Activated naive CD4-positive, alpha-beta T cell treated with anti-CD3 and anti-CD28 coated beads, Interleukin-2, amount 10 ng/mL, durations not matched to agents 7 days and 5 days (primary cell): ENCODE results near the gene JAKMIP1.

Experiments used
- CTCF ChIA-PET: fragments of 350-600 bp; sonication (Branson Sonifier 250); formaldehyde crosslinking; loops from one replicate; lab custom pipeline; 2021; ENCODE audit warnings: antibody characterized with exemption; lab: Charles Lee
- DNase-seq: peaks from one replicate; pipeline ENCODE4 v3.0.0-alpha.2; 2020
- H3K27ac Mint-ChIP-seq: one replicate; pipeline ENCODE4 v1.8.0; 2021; ENCODE audit warnings: mild to moderate bottlenecking, moderate library complexity, mixed read lengths
- H3K27me3 Mint-ChIP-seq: one replicate; pipeline ENCODE4 v1.8.0; 2021; ENCODE audit warnings: mild to moderate bottlenecking, mixed read lengths
- H3K36me3 Mint-ChIP-seq: one replicate; pipeline ENCODE4 v1.8.0; 2021; ENCODE audit warnings: mixed read lengths
- H3K4me1 Mint-ChIP-seq: one replicate; pipeline ENCODE4 v1.8.0; 2021; ENCODE audit warnings: mixed read lengths
- H3K4me3 Mint-ChIP-seq: one replicate; pipeline ENCODE4 v1.8.0; 2021; ENCODE audit warnings: mild to moderate bottlenecking, moderate library complexity, mixed read lengths
- H3K9me3 Mint-ChIP-seq: one replicate; pipeline ENCODE4 v1.8.0; 2021; ENCODE audit warnings: mixed read lengths

JAKMIP1 gene

DNA sequence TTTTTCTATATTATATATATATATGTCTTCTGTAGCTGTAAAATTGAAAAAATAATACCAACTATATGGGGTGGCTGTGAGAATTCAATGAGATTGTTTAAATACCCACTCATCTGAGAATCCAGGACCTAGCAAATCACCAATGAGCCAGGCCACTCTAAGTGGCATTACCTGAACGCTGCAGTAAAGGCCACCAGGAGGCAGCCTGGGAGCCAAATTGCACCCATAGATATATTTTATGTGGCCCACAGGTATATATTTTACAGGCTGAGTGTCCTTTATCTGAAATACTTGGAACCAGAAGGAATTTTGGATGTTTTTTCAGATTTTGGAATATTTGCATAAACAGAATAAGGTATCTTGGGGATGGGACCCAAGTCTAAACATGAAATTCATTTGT, 124.0 kb downstream of the JAKMIP1 start:
- H3K9me3 Mint-ChIP-seq = no peaks in the 10 kb centered on the region

DNA sequence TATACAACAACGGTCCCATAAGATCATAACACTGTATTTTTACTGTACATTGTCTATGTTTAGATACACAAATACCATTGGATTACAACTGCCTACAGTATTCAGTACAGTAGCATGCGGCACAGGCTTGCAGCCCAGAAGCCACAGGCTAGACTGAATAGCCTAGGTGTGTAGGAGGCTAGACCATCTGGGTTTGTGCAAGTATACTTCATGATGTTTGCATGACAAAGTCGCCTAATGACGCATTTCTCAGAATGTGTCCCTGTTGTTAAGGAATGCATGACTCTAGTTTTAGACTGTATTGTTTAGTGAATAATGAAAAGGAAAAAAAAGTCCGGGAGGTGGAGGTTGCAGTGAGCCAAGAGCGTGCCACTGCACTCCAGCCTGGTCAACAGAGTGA, 125.6 kb downstream of the JAKMIP1 start:
- CTCF ChIA-PET = no interaction called here

More for the DNA sequence above, 124.0 kb downstream of the JAKMIP1 start:
- no peak overlapping the region for H3K27ac Mint-ChIP-seq
- peaks cover 4% of the 10 kb centered on the region for H3K27me3 Mint-ChIP-seq
- H3K4me1 Mint-ChIP-seq = no peaks in the 10 kb centered on the region
- CTCF ChIA-PET = no interaction called here
- no peak for DNase-seq
- no peak overlapping the region for H3K4me3 Mint-ChIP-seq
- peaks cover 4% of the 10 kb centered on the region for H3K36me3 Mint-ChIP-seq

DNA sequence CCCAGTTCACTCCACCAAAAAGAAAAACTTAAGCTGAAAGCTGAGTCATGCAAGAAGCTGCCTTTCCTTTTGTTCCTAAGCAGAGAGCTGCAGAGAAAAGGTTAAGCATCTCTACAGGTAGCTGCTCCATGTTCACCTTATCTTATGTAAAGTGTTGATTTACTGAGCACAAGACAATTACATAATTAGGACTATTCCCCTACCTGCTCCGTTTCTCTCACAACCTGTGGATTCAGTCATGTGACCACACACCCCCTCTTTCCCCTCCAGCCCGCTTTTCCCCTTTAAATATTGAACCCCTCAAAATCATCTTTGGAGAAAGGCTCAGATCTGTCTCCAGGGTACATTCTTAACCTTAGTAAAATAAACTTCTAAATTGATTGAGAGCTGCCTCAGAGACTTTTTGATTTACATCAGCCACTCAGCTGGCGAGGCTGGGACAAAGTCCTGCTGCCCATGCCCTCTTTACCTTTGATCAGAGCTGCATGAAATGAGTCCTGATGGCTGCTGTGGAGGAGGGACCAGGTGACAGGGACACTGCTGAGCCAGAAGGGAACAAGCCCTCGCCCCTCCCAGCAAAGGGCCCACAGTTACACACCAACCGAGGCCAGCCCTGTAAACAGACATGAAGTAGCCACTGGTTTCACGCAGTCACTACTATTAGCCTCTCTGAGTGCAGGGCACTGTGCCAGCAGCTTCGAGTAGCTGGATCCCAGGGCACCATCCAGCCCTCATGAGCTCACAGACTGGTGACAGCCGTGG, 128.2 kb downstream of the JAKMIP1 start:
- Mint-ChIP-seq H3K4me1 (no peaks in the 10 kb centered on the region), H3K9me3 (no peaks in the 10 kb centered on the region)

More for the DNA sequence above, 125.6 kb downstream of the JAKMIP1 start:
- H3K27ac Mint-ChIP-seq = no peak overlapping the region
- no peaks in the 10 kb centered on the region for H3K4me1 Mint-ChIP-seq
- H3K36me3 Mint-ChIP-seq = no peaks in the 10 kb centered on the region
- DNase-seq = no peak
- no peak overlapping the region for H3K4me3 Mint-ChIP-seq
- H3K27me3 Mint-ChIP-seq = peaks cover 11% of the 10 kb centered on the region
- no peaks in the 10 kb centered on the region for H3K9me3 Mint-ChIP-seq

GRCh38 chr4:6071191-6071958, 129.0 kb downstream of the JAKMIP1 start:
- no peak overlapping the region for H3K4me3 Mint-ChIP-seq
- peak overlapping the region; percentile 24 for H3K27ac Mint-ChIP-seq
- no peak for DNase-seq
- no peaks in the 10 kb centered on the region for H3K4me1 Mint-ChIP-seq
- H3K27me3 Mint-ChIP-seq = peaks cover 16% of the 10 kb centered on the region
- no peaks in the 10 kb centered on the region for H3K36me3 Mint-ChIP-seq
- CTCF ChIA-PET = no interaction called here
- no peaks in the 10 kb centered on the region for H3K9me3 Mint-ChIP-seq

More for the DNA sequence above, 128.2 kb downstream of the JAKMIP1 start:
- CTCF ChIA-PET = no interaction called here
- Mint-ChIP-seq H3K27ac (no peak overlapping the region), H3K4me3 (no peak overlapping the region), H3K27me3 (peaks cover 11% of the 10 kb centered on the region), H3K36me3 (no peaks in the 10 kb centered on the region)
- no peak for DNase-seq

DNA sequence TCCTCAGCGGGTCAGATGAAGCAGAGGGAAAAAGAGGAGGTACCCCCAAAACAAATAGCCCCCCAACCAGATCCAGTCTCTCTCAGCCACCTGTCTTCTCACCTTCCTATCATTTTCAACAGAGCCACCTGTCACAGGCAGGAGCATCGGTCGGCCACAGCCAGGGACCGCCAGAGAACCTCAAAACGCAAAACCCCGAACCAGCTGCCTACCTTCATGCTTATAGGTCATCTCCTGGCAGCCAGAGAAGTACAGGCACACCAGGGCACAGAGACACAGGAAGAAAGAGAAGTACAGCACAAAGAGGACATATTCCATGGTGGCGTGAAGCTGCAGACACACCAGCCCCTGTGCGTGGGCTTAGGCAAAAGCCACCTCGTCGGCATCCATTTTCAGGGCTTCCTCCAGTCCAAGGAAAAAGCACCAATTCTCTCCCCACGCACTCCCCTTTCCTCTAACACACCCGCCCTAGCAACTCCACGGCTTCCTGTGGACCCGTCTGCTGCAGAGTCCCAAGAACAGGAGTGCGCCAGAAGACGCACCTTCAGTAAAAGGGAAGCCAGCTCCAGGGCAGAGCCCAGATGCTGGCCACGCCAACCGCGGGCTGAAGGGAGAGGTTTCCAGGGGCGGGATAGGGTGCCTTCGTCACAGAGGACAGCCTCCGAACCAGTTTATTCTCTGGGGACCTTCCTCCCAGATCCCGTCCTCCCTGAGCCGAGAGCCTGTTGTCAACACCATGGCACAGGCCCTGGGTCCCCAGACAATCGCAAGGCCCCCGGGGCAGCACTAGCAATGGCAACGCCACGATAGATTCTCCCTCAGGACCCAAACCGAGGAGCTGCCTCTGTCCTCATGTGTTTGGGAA, 130.3 kb downstream of the JAKMIP1 start:
- Mint-ChIP-seq H3K4me1 (no peaks in the 10 kb centered on the region), H3K9me3 (no peaks in the 10 kb centered on the region), H3K27me3 (peaks cover 16% of the 10 kb centered on the region), H3K27ac (no peak overlapping the region), H3K4me3 (no peak overlapping the region), H3K36me3 (no peaks in the 10 kb centered on the region)
- DNase-seq = no peak
- CTCF ChIA-PET = no interaction called here

DNA sequence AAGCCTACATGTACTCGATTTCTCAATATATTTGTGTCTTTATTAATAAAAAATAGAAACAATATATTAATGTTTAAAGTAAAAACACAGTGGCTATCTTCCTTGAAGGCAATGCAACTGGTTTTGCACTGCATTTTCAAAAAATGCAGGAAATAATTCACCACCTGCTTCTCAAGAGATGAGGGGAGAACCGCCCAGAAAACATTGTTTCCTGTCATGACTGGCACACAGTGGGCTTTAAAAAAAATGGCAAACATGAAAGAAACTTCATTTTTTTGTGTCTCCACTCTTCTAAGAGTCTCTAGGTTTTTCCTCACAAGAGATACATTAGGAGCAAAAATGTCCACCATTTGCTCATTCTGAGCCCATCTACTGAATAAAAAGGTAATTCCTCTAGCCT, 131.4 kb downstream of the JAKMIP1 start:
- no peaks in the 10 kb centered on the region for H3K36me3 Mint-ChIP-seq
- H3K27me3 Mint-ChIP-seq = peaks cover 16% of the 10 kb centered on the region
- no peak for DNase-seq
- H3K4me3 Mint-ChIP-seq = no peak overlapping the region
- no peak overlapping the region for H3K27ac Mint-ChIP-seq
- H3K4me1 Mint-ChIP-seq = no peaks in the 10 kb centered on the region
- CTCF ChIA-PET = no interaction called here
- no peaks in the 10 kb centered on the region for H3K9me3 Mint-ChIP-seq

- Mint-ChIP-seq H3K27me3 (peaks cover 11% of the 10 kb centered on the region), H3K4me1 (no peaks in the 10 kb centered on the region), H3K36me3 (peaks cover 5% of the 10 kb centered on the region), H3K9me3 (peaks cover 5% of the 10 kb centered on the region), H3K4me3 (no peak overlapping the region), H3K27ac (no peak overlapping the region)
- CTCF ChIA-PET = no interaction called here
- no peak for DNase-seq
Measured at GRCh38 chr4:6065934-6066590, 134.3 kb downstream of the JAKMIP1 start.

DNA sequence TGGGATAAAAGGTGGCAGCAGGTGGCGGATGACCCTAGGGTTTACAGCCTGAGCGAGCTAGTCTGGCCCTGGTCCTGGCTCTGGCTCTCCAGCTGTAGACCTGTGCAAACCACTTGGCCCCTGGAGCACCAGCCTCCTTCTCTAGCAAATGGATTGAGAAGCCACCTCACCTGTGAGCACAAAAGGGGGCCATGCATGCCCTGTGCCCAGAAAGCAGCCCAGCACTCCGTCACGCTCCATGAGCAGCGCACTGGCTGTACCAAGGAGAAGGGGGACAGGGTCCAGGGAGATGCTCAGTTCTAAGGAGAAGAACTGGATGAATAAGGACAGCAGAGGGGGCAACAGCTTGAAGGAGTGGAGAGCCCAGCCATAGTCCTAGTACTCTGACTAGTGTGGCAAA, 135.2 kb downstream of the JAKMIP1 start:
- no peaks in the 10 kb centered on the region for H3K4me1 Mint-ChIP-seq
- H3K27ac Mint-ChIP-seq = no peak overlapping the region
- H3K27me3 Mint-ChIP-seq = peaks cover 7% of the 10 kb centered on the region
- H3K36me3 Mint-ChIP-seq = peaks cover 11% of the 10 kb centered on the region
- CTCF ChIA-PET = no interaction called here
- no peak for DNase-seq
- H3K9me3 Mint-ChIP-seq = peaks cover 11% of the 10 kb centered on the region
- H3K4me3 Mint-ChIP-seq = no peak overlapping the region

GRCh38 chr4:6064383-6064782, 136.0 kb downstream of the JAKMIP1 start:
- H3K4me1 Mint-ChIP-seq = no peaks in the 10 kb centered on the region
- no peak overlapping the region for H3K4me3 Mint-ChIP-seq
- no peak overlapping the region for H3K27ac Mint-ChIP-seq
- peaks cover 6% of the 10 kb centered on the region for H3K27me3 Mint-ChIP-seq
- no peak for DNase-seq
- CTCF ChIA-PET = no interaction called here
- peaks cover 14% of the 10 kb centered on the region for H3K36me3 Mint-ChIP-seq
- H3K9me3 Mint-ChIP-seq = peaks cover 14% of the 10 kb centered on the region

GRCh38 chr4:6063684-6064083, 136.7 kb downstream of the JAKMIP1 start:
- no peak for DNase-seq
- Mint-ChIP-seq H3K27me3 (peaks cover 6% of the 10 kb centered on the region), H3K36me3 (peaks cover 14% of the 10 kb centered on the region), H3K4me1 (no peaks in the 10 kb centered on the region), H3K27ac (no peak overlapping the region), H3K4me3 (no peak overlapping the region), H3K9me3 (peaks cover 21% of the 10 kb centered on the region)
- CTCF ChIA-PET = no interaction called here

DNA sequence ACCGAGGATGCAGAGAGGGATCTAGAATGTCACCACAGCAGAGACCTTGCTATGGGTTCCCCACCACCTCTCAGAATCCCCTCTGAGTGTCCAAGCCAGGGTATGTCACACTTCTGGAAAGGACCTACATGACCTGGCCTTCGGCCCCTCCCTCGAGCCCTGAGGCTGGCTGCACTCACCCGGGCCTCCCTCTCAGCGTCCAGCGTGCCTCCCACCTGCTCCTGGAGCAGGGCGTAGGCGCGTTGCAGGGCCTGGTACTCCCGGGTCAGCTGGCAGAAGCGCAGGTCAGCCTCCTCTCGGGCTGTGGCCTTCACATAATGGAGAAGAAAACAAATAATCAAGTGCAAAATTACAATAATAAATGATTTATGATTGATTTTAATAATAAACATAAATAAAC, 138.2 kb downstream of the JAKMIP1 start:
- no peaks in the 10 kb centered on the region for H3K4me1 Mint-ChIP-seq
- CTCF ChIA-PET = no interaction called here
- H3K9me3 Mint-ChIP-seq = peaks cover 27% of the 10 kb centered on the region

DNA sequence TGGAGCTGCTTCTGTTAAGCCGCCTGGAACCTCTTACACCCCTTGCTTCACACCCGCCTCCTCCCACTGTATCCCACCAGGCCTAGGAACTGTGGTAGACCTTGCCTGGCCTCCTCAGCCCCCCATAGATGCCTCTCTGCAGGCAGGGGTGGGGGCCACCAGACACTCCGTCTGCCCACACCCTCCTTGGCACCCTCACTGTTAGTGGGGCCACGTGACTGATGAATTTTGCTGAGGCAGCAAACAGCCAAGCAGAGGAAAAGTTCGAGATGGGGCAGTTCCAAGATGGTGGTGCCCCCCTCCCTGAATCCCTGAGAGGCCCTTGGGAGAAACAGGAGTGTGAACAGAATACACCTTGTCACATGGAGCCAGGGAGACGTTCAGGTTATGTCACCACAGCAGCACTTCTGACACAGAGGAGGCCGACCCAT, 141.0 kb downstream of the JAKMIP1 start:
- H3K27me3 Mint-ChIP-seq = no peaks in the 10 kb centered on the region
- H3K9me3 Mint-ChIP-seq = peaks cover 30% of the 10 kb centered on the region
- H3K4me3 Mint-ChIP-seq = no peak overlapping the region
- CTCF ChIA-PET = no interaction called here
- no peaks in the 10 kb centered on the region for H3K4me1 Mint-ChIP-seq
- no peak overlapping the region for H3K27ac Mint-ChIP-seq
- DNase-seq = no peak
- peaks cover 19% of the 10 kb centered on the region for H3K36me3 Mint-ChIP-seq

More for the DNA sequence above, 138.2 kb downstream of the JAKMIP1 start:
- peaks cover 19% of the 10 kb centered on the region for H3K36me3 Mint-ChIP-seq
- DNase-seq = no peak
- H3K4me3 Mint-ChIP-seq = no peak overlapping the region
- H3K27me3 Mint-ChIP-seq = peaks cover 6% of the 10 kb centered on the region
- no peak overlapping the region for H3K27ac Mint-ChIP-seq

DNA sequence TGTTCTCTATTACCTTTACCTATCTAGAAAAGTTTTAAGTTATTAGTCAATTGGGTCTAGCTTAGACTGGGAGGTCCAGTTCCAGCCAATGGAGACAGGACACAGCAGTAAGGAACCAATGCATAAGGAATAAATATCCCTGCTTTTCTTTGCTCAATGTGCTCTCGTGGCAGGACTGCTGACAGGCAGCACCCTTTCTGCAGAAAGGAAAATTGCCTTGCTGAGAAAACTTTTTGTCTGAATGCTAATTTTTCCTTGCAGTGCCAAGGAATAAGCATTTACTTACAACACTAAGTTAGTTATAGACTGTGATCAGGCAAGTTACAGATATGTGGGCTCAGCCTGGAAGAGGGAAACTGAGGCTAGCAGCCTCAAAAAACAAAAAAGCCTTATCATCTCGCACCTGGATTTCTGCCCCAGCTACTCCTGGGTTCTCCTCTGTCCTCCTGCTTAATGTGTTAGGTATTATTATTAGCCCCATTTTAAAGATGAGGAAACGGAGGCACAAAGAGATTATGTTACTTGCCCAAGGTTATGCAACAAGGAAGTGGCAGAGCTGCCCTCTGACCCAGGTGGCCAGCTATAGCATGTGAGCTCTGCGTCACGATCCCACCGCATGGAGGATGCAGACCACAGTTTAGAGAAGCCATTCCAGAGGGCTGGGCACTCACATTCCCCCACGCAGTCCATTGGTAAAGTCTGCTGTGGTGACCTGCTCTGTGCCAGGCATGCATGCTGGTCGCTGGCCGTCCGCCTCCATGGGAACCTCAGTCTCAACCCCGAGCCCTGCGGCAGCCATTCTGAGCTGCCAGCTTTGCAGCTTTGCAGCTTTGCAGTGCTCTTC, 141.6 kb downstream of the JAKMIP1 start:
- CTCF ChIA-PET = no interaction called here
- Mint-ChIP-seq H3K27ac (no peak overlapping the region), H3K4me1 (no peaks in the 10 kb centered on the region), H3K36me3 (peaks cover 19% of the 10 kb centered on the region), H3K9me3 (peaks cover 30% of the 10 kb centered on the region), H3K27me3 (no peaks in the 10 kb centered on the region), H3K4me3 (no peak overlapping the region)
- no peak for DNase-seq
